ENCODE results near the gene TBX18. TPM values are rescaled to one million over a fixed set of nuclear protein-coding genes. Genes with fewer than 3 reads are reported as not detected.

TBX18 gene
- total RNA-seq, 1 experiment from 2014 or later: not detected

- no peak overlapping the region for H2BK5ac ChIP-seq (ENCODE audit: insufficient read length, low read length)
- peak overlapping the region; percentile 7 for H3K18ac ChIP-seq (ENCODE audit: insufficient read length, low read depth, low read length)
- no peaks in the 10 kb centered on the region; the same call in 1 of the 2 replicates for H3K4me1 ChIP-seq (ENCODE audit: insufficient read depth, low read length)
- no peak overlapping the region for H3K4ac ChIP-seq (ENCODE audit: low read depth, low read length)
- no peak overlapping the region for H2BK15ac ChIP-seq (ENCODE audit: low read depth, low read length)
- no peaks in the 10 kb centered on the region for H3K79me2 ChIP-seq (ENCODE audit: insufficient read depth, low read length)
- H2BK12ac ChIP-seq (ENCODE audit: insufficient read length, low read depth, low read length): no peak overlapping the region
- H4K8ac ChIP-seq (replicated peaks; ENCODE audit: insufficient read length, low read depth, low read length): no peak overlapping the region
- WGBS (ENCODE audit: extremely low coverage, insufficient read length, low lambda C conversion rate): no CpG with 5 or more reads among the region's 74 CpGs
- H2AK5ac ChIP-seq (ENCODE audit: insufficient read length, low read length): no peak overlapping the region
- peaks cover 0 to 5% of the 10 kb centered on the region in 2 experiments; a peak in 2 of 5 replicates for H3K9me3 Mint-ChIP-seq
- H3K9ac ChIP-seq (ENCODE audit: extremely low read depth, insufficient read length, low read length): no peak overlapping the region
- H3K4me2 ChIP-seq (ENCODE audit: insufficient read depth, insufficient read length, low read length): peak overlapping the region; percentile 80
- H3K4me1 Mint-ChIP-seq: peaks cover 14 to 32% of the 10 kb centered on the region in 2 experiments
- peak; percentile 63 for DNase-seq
- no peak overlapping the region for H3K14ac ChIP-seq (ENCODE audit: insufficient read depth, low read length)
- H4K20me1 ChIP-seq (ENCODE audit: control insufficient read depth, insufficient read depth, insufficient read length): no peaks in the 10 kb centered on the region
- no peaks in the 10 kb centered on the region for H3K9me3 ChIP-seq (ENCODE audit: control insufficient read depth, low read depth, low read length)
- H3K4me3 Mint-ChIP-seq: peak overlapping the region; percentile 81 to 95
- no peak overlapping the region for H2BK120ac ChIP-seq (ENCODE audit: low read depth, low read length, poor library complexity, severe bottlenecking)
- H3T11ph ChIP-seq (ENCODE audit: low read length): no peak overlapping the region
- no peak overlapping the region for H2BK20ac ChIP-seq (ENCODE audit: low read depth, low read length, poor library complexity, severe bottlenecking)
- peaks cover 22% of the 10 kb centered on the region for H3K23me2 ChIP-seq (ENCODE audit: insufficient read length, low read depth, low read length, poor library complexity, severe bottlenecking)
- H3K36me3 Mint-ChIP-seq (ENCODE audit: insufficient read depth in 1 of 3, low read depth in 3 of 3): no peaks in the 10 kb centered on the region; a peak in 1 of 7 replicates
- H3K27ac ChIP-seq (ENCODE audit: insufficient read length, low read depth, low read length): no peak overlapping the region
- no peak overlapping the region for H4K5ac ChIP-seq (ENCODE audit: insufficient read length, low read depth, low read length)
- peaks cover 54% of the 10 kb centered on the region for H3K27me3 ChIP-seq (ENCODE audit: insufficient read depth, low read length)
- H3K27me3 Mint-ChIP-seq (ENCODE audit: low read depth): peaks cover 94% of the 10 kb centered on the region
- H2AFZ ChIP-seq (ENCODE audit: low read length): no peak overlapping the region
- H3K27ac Mint-ChIP-seq: no peak overlapping the region
- no peak overlapping the region for H3K56ac ChIP-seq (ENCODE audit: insufficient read length, low read depth, low read length)
- no peak overlapping the region for H4K91ac ChIP-seq (ENCODE audit: insufficient read length, low read depth, low read length)
- H3K79me1 ChIP-seq (ENCODE audit: insufficient read depth, low read depth, low read length, poor library complexity, severe bottlenecking): no peaks in the 10 kb centered on the region
- no peak for TF ChIP-seq CTCF (conservative IDR thresholded peaks at IDR 0.05)
- no peak overlapping the region for H3K23ac ChIP-seq (ENCODE audit: insufficient read length, low read depth, low read length)
Observed at GRCh38 chr6:84763003-84763885, 1.2 kb downstream of the TBX18 start.

Data from H9 (cell line).